OCI-LY7 (cell line): ENCODE measurements around the gene FUT3.
"Not testable (repeated sequence)": the region's sequence is repeated elsewhere in the genome, so short reads cannot be mapped to it uniquely, and the experiment has no call there.

ENCODE experiments used
- CTCF ChIP-seq: fragments of 200-600 bp; sonication (generic); conservative IDR thresholded peaks from 2 replicates; pipeline ENCODE4 v1.5.1; 2014; ENCODE audit warnings: mild to moderate bottlenecking, antibody characterized with exemption, low read length, moderate library complexity, mixed read lengths
- EZH2phosphoT487 ChIP-seq: fragments of 200-600 bp; sonication (generic); IDR thresholded peaks from 2 replicates; pipeline ENCODE4 v1.6.1; 2018; ENCODE audit warnings: low read depth, borderline replicate concordance, mild to moderate bottlenecking, mixed run types, antibody characterized with exemption, low read length, moderate library complexity, mixed read lengths

GRCh38 chr19:5874496-5874895, 23.2 kb upstream of the FUT3 start:
- TF ChIP-seq CTCF, EZH2phosphoT487: not testable (repeated sequence)
